Fibroblast of skin of right quadriceps (primary cell): ENCODE measurements around the gene NDUFS5.
"Not testable (repeated sequence)": the region's sequence is repeated elsewhere in the genome, so short reads cannot be mapped to it uniquely, and the experiment has no call there.

ENCODE experiments used
- DNase-seq: peaks from one replicate; pipeline ENCODE4 v3.0.0-alpha.2; 2013

Gene NDUFS5

GRCh38 chr1:39026051-39026865 is at the start of gene NDUFS5:
NDUFS5 (plus strand) TSS chr1:39026350; CDS start chr1:39028725, 2,375 bp downstream.
- DNase-seq, result peak; percentile 92

GRCh38 chr1:38977399-38978244 is 48.5 kb upstream of the NDUFS5 start:
- not testable (repeated sequence) for DNase-seq

DNA sequence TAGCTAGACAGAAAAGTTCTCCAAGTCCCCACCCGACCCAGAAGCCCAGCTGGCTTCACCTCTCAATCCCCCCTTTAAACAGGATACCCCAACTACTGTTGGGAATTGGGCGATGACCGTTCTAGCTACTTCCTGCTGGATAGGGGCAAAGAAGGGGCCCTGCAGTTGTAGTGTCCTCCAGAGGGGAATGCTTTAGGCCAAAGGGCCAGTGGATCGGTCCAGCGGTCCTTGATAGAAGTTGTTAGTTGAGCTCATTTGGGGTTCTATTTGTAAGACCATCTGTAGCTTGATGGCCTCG is 48.0 kb upstream of the NDUFS5 start:
- DNase-seq, result not testable (repeated sequence)

- DNase-seq, result not testable (repeated sequence)
Measured at GRCh38 chr1:38979380-38979779, 46.8 kb upstream of the NDUFS5 start.

- DNase-seq, result no peak
Measured at GRCh38 chr1:38989979-38990378, 36.2 kb upstream of the NDUFS5 start.

DNA sequence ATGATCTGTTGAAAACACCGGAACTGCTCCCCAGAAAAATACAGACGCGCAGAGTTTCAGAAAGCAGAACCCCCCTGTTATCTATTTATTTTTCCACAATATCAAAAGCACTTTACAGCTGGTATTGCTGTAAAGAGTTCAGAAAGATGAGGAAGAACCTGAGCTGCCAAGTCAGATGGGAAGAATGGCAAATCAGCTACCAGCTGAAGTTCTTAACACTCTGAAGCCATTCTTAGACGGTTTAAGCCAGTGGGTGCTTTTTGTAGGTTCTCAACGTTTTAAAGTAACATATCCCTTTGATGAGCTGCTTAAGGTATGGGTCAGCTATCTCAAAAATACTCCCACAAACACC is 35.8 kb upstream of the NDUFS5 start:
- peak; percentile 13 for DNase-seq

GRCh38 chr1:38990738-38991637 is 35.2 kb upstream of the NDUFS5 start, which contains the start of gene AKIRIN1:
AKIRIN1 (plus strand) TSS chr1:38991276; CDS start chr1:38991381, 105 bp downstream.
- peak; percentile 97 for DNase-seq

- peak; percentile 25 for DNase-seq
Measured at GRCh38 chr1:38991638-38992411, 34.3 kb upstream of the NDUFS5 start.

DNA sequence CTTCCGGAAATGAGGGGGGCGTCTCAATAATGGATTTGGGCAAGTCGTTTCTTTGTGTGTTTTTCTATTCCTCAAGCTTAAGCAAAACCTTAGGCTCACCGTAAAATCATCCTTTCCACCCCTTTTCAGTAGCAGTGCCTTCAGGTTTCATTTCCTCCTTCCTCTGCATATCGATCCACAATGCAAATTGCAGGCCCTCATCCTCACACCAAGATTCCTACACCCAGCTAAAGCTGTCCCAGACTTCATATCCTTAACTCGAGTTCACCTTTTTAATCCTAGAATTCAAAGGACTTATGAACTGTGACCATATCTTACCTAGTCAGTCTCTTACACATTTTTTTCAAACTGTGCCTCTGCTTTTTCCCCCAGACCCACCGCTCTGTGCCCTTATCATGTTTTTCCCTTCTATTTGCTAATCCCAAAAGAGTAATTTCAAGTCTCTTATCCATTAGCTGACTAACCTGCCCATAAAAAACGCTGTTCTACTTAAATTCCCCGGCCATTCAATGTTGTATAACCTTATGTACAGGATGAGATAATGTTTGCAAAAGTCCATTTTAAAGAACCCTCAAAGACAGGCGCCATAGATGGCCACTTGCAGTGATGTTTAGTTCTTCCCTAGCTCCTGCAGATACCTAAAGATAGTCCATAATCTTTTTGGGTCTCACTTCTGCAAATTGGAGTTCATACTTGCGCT is 33.6 kb upstream of the NDUFS5 start:
- DNase-seq, result no peak

DNA sequence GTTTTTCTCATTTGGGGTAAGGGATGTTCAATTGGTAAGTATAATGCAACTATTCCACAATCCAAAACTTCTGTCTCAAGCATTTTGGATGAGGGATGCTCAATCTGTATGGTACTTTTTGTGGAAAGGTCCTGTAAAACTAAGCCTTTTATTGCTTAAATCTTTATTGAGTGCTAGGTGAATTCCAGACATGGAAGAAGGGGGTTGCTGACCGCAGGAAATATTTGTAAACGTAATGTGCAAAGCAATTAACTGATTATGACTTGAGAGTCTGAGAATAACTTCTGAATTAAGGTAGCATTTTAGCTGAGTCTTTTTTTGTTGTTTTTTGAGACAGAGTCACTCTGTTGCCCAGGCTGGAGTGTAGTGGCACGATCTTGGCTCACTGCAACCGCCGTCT is 32.0 kb upstream of the NDUFS5 start:
- peak; percentile 29 for DNase-seq

DNA sequence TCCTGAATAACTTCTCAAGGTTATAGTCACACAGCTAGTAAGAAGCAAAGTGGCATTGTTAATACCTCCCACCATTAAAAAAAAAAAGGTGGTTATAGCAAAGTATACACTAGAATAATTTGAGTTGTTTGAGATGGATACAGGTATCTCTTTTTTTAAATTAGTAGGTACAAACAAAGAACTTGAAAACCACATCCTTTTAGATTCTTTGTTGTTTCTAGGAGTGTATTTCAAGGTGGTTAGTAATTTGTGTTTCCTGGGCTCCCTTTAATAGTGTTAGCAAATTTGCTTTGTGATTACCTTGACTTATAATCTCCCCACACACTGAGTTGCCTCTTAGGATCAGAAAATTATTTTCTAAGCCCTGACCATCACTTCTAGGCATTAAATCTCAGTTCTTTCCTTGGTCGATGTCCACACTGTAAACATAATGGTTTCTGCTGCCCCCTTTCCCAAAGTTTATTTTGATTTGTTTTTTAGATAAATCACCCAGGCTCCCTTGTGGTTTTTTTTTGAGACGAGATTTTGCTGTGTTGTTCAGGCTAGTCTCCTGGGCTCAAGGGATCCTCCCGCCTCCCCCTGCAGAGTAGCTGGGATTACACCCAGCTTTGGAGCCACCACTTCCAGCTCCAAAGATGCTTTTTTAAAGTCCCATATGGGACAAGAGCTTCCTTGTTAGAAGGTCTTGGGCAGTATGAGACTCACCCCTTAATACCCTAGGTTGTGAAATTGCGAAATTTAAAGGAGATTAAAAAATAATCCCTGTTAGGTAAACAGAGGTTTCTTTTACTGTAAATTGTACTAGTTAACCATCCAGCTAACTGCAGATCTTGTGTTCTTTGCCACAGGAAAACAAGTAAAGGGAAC is 28.9 kb upstream of the NDUFS5 start:
- DNase-seq, result no peak

DNA sequence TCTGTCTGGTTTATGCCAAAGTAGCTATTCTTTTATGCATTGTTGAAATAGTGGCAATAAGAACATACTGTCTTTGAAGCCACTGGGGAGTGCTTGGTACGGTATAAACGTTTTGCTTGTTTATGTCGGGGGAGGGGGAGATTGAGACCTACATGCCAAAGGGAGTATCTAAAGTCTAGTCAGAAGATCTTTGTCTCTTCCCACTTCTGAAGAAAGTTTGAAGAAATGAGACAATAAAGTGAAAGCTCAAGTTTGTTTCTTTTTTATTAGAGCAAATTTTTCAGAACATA is 28.3 kb upstream of the NDUFS5 start:
- no peak for DNase-seq

DNA sequence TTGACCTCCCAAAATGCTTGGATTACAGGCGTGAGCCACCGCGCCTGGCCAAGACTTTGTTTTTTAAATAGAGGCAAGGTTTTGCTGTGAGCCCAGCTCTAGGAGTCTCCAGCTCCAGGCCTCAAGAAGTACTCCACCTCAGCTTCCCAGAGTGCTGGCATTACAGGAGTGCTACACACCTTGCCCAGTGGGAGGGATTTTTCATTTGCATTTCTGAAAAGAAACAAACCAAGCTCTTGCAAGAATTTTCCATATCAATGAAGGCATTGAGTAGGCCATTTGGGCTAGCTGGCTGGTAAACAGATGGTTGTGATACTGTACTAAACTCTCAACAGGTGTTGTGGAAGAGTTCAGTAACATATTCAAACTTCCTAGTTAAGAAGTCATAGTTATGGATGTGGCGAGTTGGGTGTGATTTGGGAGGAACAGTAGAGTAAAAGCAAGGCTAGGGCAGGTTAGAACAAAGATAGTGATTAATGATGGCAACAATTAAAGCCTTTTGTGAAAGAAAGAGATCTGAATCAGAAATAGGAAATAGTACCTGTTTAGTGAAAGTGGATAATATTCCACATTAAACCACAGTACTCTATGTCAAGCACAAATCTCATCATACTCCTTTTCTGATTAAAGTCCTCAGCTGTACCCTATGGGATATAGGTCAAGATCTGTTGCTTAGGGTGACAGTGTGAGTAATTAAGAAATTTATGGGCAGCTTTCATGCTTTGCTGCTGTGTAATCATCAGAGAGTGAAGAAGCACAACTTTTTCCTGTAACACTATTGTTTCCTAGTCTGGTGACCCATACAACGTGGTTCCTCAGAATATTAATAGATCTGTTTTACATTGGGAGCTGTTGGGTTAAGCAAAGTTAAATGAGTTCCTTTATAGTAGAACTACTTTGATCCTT is 24.4 kb upstream of the NDUFS5 start:
- no peak for DNase-seq

GRCh38 chr1:39003281-39003680 is 22.9 kb upstream of the NDUFS5 start:
- no peak for DNase-seq

DNA sequence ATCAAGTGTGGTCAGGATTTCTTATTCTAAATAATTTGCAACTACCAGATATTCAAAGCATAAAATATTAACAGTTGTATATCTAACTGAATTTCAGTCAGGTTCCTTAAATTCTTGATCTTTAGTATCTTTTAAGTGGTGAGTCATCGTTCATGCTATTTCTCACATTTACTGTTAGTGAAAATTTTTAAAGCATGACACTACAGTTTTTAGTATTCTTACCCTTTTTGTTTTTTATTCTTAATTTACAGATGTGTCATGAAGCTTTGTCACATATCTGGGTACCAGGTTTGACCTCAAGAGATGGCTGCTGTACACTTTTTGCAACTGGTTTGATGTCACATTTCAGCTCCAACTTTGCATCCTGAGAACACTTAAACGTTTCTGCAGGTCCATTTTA is 22.4 kb upstream of the NDUFS5 start:
- DNase-seq, result peak; percentile 27

- no peak for DNase-seq
Measured at GRCh38 chr1:39006287-39006686, 19.9 kb upstream of the NDUFS5 start.

DNA sequence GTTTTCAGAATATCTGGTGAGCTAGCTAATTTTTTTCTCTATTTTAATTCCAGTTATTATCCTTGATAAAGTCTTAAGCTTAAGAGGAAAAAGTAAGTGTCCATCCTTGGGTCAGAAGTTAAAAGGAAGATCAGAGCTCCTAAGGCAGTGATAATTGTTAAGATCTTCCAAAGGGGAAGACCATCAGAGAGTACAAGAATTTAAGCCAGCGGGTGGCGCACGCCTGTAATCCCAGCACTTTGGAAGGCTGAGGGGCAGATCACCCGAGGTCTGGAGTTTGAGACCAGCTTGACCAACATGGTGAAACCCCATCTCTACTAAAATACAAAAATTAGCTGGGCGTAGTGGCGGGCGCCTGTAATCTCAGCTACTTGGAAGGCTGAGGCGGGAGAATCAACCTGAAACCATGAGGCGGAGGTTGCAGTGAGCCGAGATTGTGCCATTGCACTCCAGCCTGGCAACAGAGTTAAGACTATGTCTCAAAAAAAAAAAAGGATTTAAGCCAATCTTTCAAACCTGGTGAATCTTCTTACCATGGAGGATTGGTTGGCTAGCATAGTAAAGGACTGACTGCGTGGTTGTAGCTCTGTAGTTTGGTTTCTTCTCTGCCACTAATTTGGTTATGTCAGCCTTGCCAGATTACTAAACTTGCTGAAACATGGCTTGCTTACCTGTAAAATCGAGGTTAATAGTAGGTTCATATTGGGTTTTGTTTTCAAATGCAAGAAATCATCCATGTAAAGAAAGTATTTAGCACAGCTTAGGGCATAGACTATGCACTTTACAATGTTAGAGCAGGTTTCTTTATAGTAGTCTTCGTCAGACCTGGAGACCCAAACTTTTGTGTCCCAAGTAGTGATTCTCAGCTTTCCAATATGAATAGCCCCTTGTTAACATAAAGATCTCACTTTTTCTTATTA is 19.2 kb upstream of the NDUFS5 start:
- DNase-seq, result no peak

DNA sequence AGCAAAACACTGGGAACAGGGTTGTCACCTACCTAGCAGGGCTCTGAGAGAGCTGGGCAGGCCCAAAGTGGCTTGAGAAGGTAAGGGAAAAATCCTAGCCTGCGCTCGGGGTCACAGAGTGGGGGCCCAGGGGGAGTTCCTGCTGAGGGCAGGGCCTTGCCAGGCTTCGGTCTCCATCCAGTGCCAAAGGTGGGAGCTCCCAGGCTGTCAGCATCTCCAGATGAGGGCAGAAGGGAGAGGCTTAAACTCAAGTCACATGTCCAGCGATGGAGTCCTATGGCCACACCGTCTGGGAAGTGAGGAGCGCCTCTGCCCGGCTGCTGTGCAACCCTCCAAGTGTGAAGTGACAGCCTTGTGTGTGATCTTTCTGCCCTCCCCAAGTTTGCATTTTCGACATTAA is 11.2 kb upstream of the NDUFS5 start:
- not testable (repeated sequence) for DNase-seq
